ENCODE data around the gene TPSD1.

TPSD1 gene

GRCh38 chr16:1218930-1219611, 36.8 kb upstream of the TPSD1 start:
- TF ChIP-seq, protein P1, sequence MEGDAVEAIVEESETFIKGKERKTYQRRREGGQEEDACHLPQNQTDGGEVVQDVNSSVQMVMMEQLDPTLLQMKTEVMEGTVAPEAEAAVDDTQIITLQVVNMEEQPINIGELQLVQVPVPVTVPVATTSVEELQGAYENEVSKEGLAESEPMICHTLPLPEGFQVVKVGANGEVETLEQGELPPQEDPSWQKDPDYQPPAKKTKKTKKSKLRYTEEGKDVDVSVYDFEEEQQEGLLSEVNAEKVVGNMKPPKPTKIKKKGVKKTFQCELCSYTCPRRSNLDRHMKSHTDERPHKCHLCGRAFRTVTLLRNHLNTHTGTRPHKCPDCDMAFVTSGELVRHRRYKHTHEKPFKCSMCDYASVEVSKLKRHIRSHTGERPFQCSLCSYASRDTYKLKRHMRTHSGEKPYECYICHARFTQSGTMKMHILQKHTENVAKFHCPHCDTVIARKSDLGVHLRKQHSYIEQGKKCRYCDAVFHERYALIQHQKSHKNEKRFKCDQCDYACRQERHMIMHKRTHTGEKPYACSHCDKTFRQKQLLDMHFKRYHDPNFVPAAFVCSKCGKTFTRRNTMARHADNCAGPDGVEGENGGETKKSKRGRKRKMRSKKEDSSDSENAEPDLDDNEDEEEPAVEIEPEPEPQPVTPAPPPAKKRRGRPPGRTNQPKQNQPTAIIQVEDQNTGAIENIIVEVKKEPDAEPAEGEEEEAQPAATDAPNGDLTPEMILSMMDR (IDR thresholded peaks at IDR 0.05; ENCODE audit: low read depth, low read length): no peak
- Histone ChIP-seq H3K27me3 (peaks cover 4% of the 10 kb centered on the region; the same call in 1 of the 2 replicates), H3K36me3 (no peaks in the 10 kb centered on the region), H3K4me3 (ENCODE audit: low read depth, low read length) (no peak overlapping the region), H3K4me1 (no peaks in the 10 kb centered on the region), H3K9me3 (no peaks in the 10 kb centered on the region)
- no peak for DNase-seq

GRCh38 chr16:1220098-1220728, 35.7 kb upstream of the TPSD1 start:
- Histone ChIP-seq H3K36me3 (no peaks in the 10 kb centered on the region), H3K9me3 (no peaks in the 10 kb centered on the region), H3K27me3 (peaks cover 4% of the 10 kb centered on the region; the same call in 1 of the 2 replicates), H3K4me1 (no peaks in the 10 kb centered on the region), H3K4me3 (ENCODE audit: low read depth, low read length) (no peak overlapping the region)
- TF ChIP-seq, protein P1 (IDR thresholded peaks at IDR 0.05; ENCODE audit: low read depth, low read length): no peak
- no peak for DNase-seq

DNA sequence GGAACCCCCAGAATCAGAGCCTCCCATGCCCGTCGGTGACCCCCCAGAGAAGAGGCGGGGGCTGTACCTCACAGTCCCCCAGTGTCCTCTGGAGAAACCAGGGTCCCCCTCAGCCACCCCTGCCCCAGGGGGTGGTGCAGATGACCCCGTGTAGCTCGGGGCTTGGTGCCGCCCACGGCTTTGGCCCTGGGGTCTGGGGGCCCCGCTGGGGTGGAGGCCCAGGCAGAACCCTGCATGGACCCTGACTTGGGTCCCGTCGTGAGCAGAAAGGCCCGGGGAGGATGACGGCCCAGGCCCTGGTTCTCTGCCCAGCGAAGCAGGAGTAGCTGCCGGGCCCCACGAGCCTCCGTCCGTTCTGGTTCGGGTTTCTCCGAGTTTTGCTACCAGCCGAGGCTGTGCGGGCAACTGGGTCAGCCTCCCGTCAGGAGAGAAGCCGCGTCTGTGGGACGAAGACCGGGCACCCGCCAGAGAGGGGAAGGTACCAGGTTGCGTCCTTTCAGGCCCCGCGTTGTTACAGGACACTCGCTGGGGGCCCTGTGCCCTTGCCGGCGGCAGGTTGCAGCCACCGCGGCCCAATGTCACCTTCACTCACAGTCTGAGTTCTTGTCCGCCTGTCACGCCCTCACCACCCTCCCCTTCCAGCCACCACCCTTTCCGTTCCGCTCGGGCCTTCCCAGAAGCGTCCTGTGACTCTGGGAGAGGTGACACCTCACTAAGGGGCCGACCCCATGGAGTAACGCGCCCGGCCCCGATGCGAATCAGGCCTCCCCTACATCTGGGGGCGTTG, 34.8 kb upstream of the TPSD1 start:
- Histone ChIP-seq H3K4me1 (no peaks in the 10 kb centered on the region), H3K36me3 (no peaks in the 10 kb centered on the region), H3K4me3 (ENCODE audit: low read depth, low read length) (no peak overlapping the region), H3K9me3 (no peaks in the 10 kb centered on the region), H3K27me3 (peaks cover 4% of the 10 kb centered on the region; the same call in 1 of the 2 replicates)
- TF ChIP-seq, protein P1 (IDR thresholded peaks at IDR 0.05; ENCODE audit: low read depth, low read length): no peak
- no peak for DNase-seq

GRCh38 chr16:1221628-1222552, 34.0 kb upstream of the TPSD1 start:
- Histone ChIP-seq H3K27me3 (peaks cover 4% of the 10 kb centered on the region; the same call in 1 of the 2 replicates), H3K9me3 (no peaks in the 10 kb centered on the region), H3K36me3 (no peaks in the 10 kb centered on the region), H3K4me3 (ENCODE audit: low read depth, low read length) (no peak overlapping the region), H3K4me1 (no peaks in the 10 kb centered on the region)
- DNase-seq: no peak
- TF ChIP-seq, protein P1 (IDR thresholded peaks at IDR 0.05; ENCODE audit: low read depth, low read length): no peak

DNA sequence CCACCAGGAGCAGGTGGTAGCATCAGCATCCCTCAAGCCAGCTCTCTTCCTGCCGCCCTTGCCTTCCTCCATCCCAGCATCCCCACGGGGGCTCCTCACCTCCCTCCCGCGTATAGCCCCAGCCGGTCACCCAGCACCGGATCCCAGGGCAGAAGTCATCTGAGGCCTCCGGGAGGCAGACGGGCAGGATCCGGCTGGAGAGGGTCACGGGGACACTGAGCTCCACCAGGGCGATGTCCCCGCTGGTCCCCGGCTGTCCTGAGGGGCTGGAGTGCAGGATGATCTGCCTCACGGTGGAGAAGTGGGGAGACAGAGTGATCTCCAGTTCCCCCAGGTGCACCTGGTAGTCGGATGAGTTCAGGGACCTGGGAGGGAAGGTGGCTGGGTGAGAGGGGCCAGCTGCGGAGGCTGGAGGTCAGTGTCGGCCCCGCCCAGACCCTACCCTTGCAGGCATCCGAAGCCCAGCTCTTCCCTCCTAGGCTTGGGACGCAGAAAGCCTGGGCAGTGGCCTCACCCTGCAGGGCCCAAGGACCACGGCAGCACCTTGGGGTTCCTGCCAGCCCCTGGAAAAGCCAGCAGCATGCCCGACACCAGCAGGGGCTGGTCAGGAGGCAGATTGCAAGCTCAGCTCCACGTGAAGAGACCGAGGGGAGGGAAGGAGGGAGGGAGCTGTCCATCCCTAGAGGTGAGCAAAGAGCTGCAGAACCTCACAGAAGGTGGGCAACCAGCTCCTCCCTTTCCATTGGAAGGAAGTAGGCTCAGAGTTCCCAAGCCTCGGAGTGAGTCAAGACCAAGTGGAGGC, 33.1 kb upstream of the TPSD1 start:
- TF ChIP-seq, protein P1 (IDR thresholded peaks at IDR 0.05; ENCODE audit: low read depth, low read length): no peak
- H3K4me3 ChIP-seq (ENCODE audit: low read depth, low read length): no peak overlapping the region
- no peak for DNase-seq

More for the DNA sequence above, 33.1 kb upstream of the TPSD1 start:
- H3K9me3 ChIP-seq: no peaks in the 10 kb centered on the region
- H3K27me3 ChIP-seq: peaks cover 4% of the 10 kb centered on the region; the same call in 1 of the 2 replicates
- no peaks in the 10 kb centered on the region for H3K36me3 ChIP-seq
- no peaks in the 10 kb centered on the region for H3K4me1 ChIP-seq
